HG03439 (cell line): ENCODE measurements around the gene NOS1AP.

Experiments used
- ATAC-seq: cut with Tn5 transposase; IDR thresholded peaks from one replicate; pipeline ENCODE4 v1.9.1; 2021; ENCODE audit warnings: mild to moderate bottlenecking, moderate library complexity; ENCODE audit not compliant: unreplicated experiment

NOS1AP gene

GRCh38 chr1:162376691-162377090 lies 307.2 kb downstream of the NOS1AP start, which contains the start of gene SPATA46:
Gene SPATA46 (minus strand): TSS chr1:162376854. CDS start chr1:162376790, 64 bp downstream.
- ATAC-seq: no peak

GRCh38 chr1:162380061-162380846 lies 310.8 kb downstream of the NOS1AP start:
- no peak for ATAC-seq

GRCh38 chr1:162381383-162381782 lies 311.9 kb downstream of the NOS1AP start, which contains the start of gene C1orf226:
Gene C1orf226 (plus strand): TSS chr1:162381728. CDS start chr1:162381902, 174 bp downstream.
- no peak for ATAC-seq

GRCh38 chr1:162381941-162382750 lies 312.7 kb downstream of the NOS1AP start:
- ATAC-seq: no peak

- no peak for ATAC-seq
Observed at GRCh38 chr1:162383091-162383490, 313.6 kb downstream of the NOS1AP start.

- no peak for ATAC-seq
Observed at GRCh38 chr1:162383516-162383915, 314.0 kb downstream of the NOS1AP start.

GRCh38 chr1:162384116-162384515 lies 314.6 kb downstream of the NOS1AP start:
- ATAC-seq: no peak

GRCh38 chr1:162384601-162385279 lies 315.2 kb downstream of the NOS1AP start:
- ATAC-seq: no peak

- ATAC-seq: no peak
Observed at GRCh38 chr1:162385280-162385623, 315.8 kb downstream of the NOS1AP start.

GRCh38 chr1:162385702-162386101 lies 316.2 kb downstream of the NOS1AP start:
- ATAC-seq: no peak

- ATAC-seq: no peak
Observed at GRCh38 chr1:162386292-162387225, 317.1 kb downstream of the NOS1AP start.

GRCh38 chr1:162387226-162388082 lies 318.0 kb downstream of the NOS1AP start:
- no peak for ATAC-seq

GRCh38 chr1:162388083-162388594 lies 318.6 kb downstream of the NOS1AP start:
- no peak for ATAC-seq

GRCh38 chr1:162388615-162389014 lies 319.1 kb downstream of the NOS1AP start:
- ATAC-seq: no peak

- no peak for ATAC-seq
Observed at GRCh38 chr1:162389021-162389818, 319.7 kb downstream of the NOS1AP start.

- ATAC-seq: no peak
Observed at GRCh38 chr1:162389971-162390370, 320.5 kb downstream of the NOS1AP start.

- no peak for ATAC-seq
Observed at GRCh38 chr1:162390396-162391185, 321.1 kb downstream of the NOS1AP start.
